Measurements from ENCODE around the gene CD300A.
A peak's percentile ranks its signal among the peaks of the same experiment; 100 is the strongest.

Gene CD300A

GRCh38 chr17:74443516-74444296 lies 22.7 kb upstream of the CD300A start:
- H3K27ac ChIP-seq (ENCODE audit: poor library complexity, severe bottlenecking) = peak overlapping the region; percentile 33
- ATAC-seq (ENCODE audit: low read depth) = no peak
- TF ChIP-seq CTCF (IDR thresholded peaks at IDR 0.05; ENCODE audit: poor library complexity, severe bottlenecking) = no peak

GRCh38 chr17:74444406-74444805 lies 22.0 kb upstream of the CD300A start:
- Histone ChIP-seq H3K4me3 (ENCODE audit: severe bottlenecking) (no peak overlapping the region), H3K36me3 (ENCODE audit: low read depth) (no peaks in the 10 kb centered on the region), H3K9me3 (ENCODE audit: severe bottlenecking) (no peaks in the 10 kb centered on the region), H3K27ac (ENCODE audit: poor library complexity, severe bottlenecking) (no peak overlapping the region), H3K27me3 (ENCODE audit: insufficient read depth, poor library complexity, severe bottlenecking) (no peaks in the 10 kb centered on the region), H3K4me1 (ENCODE audit: insufficient read depth, poor library complexity, severe bottlenecking) (peaks cover 11% of the 10 kb centered on the region)
- DNase-seq (ENCODE audit: low spot score) (no peak), ATAC-seq (ENCODE audit: low read depth) (no peak)
- no peak for TF ChIP-seq CTCF (IDR thresholded peaks at IDR 0.05; ENCODE audit: poor library complexity, severe bottlenecking)

More at GRCh38 chr17:74443516-74444296, 22.7 kb upstream of the CD300A start:
- DNase-seq (ENCODE audit: low spot score) = no peak
- Histone ChIP-seq H3K4me3 (ENCODE audit: severe bottlenecking) (no peak overlapping the region), H3K9me3 (ENCODE audit: severe bottlenecking) (no peaks in the 10 kb centered on the region), H3K36me3 (ENCODE audit: low read depth) (no peaks in the 10 kb centered on the region), H3K4me1 (ENCODE audit: insufficient read depth, poor library complexity, severe bottlenecking) (peaks cover 11% of the 10 kb centered on the region), H3K27me3 (ENCODE audit: insufficient read depth, poor library complexity, severe bottlenecking) (no peaks in the 10 kb centered on the region)

GRCh38 chr17:74445158-74445557 lies 21.3 kb upstream of the CD300A start:
- H3K27me3 ChIP-seq (ENCODE audit: insufficient read depth, poor library complexity, severe bottlenecking) = no peaks in the 10 kb centered on the region
- no peak for TF ChIP-seq CTCF (IDR thresholded peaks at IDR 0.05; ENCODE audit: poor library complexity, severe bottlenecking)
- H3K4me1 ChIP-seq (ENCODE audit: insufficient read depth, poor library complexity, severe bottlenecking) = peaks cover 11% of the 10 kb centered on the region
- H3K36me3 ChIP-seq (ENCODE audit: low read depth) = no peaks in the 10 kb centered on the region
- no peak for ATAC-seq (ENCODE audit: low read depth)
- H3K4me3 ChIP-seq (ENCODE audit: severe bottlenecking) = no peak overlapping the region
- H3K9me3 ChIP-seq (ENCODE audit: severe bottlenecking) = no peaks in the 10 kb centered on the region
- H3K27ac ChIP-seq (ENCODE audit: poor library complexity, severe bottlenecking) = no peak overlapping the region
- DNase-seq (ENCODE audit: low spot score) = no peak

GRCh38 chr17:74446551-74447500 lies 19.6 kb upstream of the CD300A start:
- H3K27ac ChIP-seq (ENCODE audit: poor library complexity, severe bottlenecking) = no peak overlapping the region
- H3K4me1 ChIP-seq (ENCODE audit: insufficient read depth, poor library complexity, severe bottlenecking) = peaks cover 11% of the 10 kb centered on the region
- H3K36me3 ChIP-seq (ENCODE audit: low read depth) = no peaks in the 10 kb centered on the region
- no peak overlapping the region for H3K4me3 ChIP-seq (ENCODE audit: severe bottlenecking)
- no peak for TF ChIP-seq CTCF (IDR thresholded peaks at IDR 0.05; ENCODE audit: poor library complexity, severe bottlenecking)
- no peak for ATAC-seq (ENCODE audit: low read depth)
- peak; percentile 66 for DNase-seq (ENCODE audit: low spot score)
- H3K9me3 ChIP-seq (ENCODE audit: severe bottlenecking) = no peaks in the 10 kb centered on the region
- H3K27me3 ChIP-seq (ENCODE audit: insufficient read depth, poor library complexity, severe bottlenecking) = no peaks in the 10 kb centered on the region

All from RWPE2 (cell line).